Inferior parietal cortex (tissue), 1 donor: ENCODE measurements around the gene SCRN1.

ENCODE experiments used
- DNase-seq: peaks from one replicate; pipeline ENCODE4 v3.0.0-alpha.2; 2016; ENCODE audit errors: extremely low spot score

Gene SCRN1

GRCh38 chr7:29926741-29927140 lies 62.9 kb downstream of the SCRN1 start:
- DNase-seq = no peak

DNA sequence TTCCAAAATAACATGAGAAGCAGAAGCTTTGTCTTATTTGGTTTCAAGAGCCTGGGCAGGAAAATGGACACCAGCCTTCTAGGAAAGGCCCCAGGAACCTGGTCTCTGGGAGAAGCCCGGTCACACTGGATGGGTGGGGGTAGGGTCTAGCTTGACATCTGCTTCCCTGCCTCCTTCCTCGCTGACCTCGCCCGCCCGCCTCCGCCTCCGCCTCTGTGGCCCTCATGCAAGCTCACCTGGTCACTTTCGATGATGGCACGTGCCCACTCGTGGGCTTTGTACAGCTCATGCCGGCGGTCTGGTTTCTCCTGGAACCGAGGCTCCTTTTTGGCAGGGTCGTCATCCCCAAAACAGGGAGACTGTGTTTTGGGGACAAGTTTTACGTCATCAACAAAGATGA lies 63.4 kb downstream of the SCRN1 start:
- no peak for DNase-seq

GRCh38 chr7:29924684-29925083 lies 64.9 kb downstream of the SCRN1 start:
- DNase-seq = no peak

DNA sequence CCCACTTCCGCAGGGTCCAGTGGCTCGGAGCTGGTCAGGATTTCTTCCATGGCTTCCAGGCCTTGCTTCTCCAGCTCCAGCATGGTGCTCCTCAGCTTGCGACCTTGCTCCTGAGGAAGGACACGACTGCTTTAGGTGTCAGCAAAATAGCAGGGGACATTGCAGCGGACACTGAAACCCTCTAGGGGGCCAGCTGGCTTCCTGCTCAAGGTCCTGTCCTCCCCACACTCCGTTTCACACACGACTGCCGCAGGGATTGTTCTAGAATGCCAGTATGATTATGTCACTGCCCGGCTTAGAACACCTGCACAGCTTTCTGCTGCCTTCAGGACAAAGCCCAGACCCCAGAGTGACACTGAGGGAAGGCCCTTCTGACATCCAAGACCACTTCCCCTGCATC lies 65.6 kb downstream of the SCRN1 start:
- no peak for DNase-seq

DNA sequence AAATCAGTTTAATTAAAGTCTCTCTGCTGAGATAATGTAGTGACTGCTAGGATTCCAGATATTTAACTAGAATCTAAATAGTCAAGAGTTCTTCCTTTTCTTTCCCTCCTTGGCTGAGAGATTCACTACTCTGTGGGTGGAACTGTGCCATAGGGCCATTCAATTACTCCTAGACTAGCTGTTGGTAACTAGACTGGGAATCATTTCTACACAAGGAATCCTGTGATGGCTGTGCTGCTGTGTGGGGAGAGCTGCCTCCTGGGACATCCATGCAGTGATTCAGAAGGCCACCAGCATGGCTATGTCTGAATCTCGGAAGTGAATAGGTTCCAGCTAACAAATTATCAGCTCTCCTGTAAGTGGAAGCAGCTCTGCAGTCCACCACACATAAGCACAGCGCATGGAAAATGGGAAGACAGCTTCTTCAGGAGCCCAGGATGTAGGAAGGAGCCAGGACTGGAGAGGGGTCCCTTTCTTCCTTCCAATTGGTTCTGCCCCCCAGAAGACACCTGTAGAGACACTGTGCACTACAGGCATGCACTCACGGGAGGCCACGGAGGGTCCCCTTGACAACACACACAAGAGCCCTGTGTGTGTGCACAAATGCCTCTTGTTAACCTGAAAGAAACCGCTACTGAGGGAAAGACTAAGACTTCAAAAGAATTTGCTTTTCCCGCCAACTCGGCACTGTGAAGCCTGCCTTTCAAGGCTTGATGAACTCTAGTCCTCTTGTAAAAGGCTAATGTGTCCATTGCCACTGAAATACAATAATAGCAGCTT lies 66.5 kb downstream of the SCRN1 start:
- DNase-seq = no peak

DNA sequence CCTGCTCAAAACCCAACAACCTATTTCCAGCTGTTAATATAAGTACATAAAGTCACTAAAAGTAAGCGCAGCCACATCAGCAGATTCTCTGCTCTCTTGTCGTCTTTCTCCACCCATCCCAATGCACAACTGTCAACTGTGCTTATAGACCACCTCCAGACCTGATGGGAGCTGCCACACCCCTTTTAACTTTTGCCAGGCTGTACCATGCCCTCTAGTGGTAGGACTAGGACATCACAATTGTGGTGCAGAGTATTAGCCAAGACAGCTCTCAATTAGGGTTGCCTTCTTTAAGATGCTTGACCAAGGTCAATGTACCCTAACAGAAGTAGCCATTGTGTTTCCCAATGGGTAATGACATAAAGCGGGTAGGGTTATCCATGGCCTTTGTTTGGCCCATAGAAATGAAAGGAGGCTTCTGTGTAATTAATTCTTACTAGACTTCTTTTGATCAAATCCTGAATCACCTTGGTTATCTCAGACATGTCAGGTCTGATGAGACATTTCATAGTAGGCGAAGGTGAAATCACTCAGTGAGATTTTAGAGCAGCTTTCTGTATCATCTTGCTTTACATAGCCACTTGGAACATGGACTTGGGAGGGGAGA lies 68.1 kb downstream of the SCRN1 start:
- DNase-seq = peak; percentile 81

DNA sequence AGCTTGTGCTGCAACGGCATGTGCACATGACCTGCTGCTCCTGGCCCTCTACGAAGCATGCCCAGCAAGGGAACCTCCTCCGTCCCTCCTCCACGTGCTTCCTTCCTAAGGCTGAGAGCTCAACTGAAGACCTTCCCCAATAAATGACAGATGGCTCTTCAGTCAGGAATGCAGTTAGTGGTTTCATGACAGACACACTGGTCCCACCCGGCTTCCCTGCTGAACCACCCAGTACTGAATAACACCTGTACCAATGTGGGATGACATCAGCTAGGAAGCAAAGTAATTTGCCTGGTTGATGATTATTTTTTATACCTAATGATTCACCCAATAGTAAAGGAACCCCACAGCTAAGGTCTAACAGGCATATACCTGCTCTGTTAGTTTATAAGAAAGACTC lies 69.1 kb downstream of the SCRN1 start:
- no peak for DNase-seq

DNA sequence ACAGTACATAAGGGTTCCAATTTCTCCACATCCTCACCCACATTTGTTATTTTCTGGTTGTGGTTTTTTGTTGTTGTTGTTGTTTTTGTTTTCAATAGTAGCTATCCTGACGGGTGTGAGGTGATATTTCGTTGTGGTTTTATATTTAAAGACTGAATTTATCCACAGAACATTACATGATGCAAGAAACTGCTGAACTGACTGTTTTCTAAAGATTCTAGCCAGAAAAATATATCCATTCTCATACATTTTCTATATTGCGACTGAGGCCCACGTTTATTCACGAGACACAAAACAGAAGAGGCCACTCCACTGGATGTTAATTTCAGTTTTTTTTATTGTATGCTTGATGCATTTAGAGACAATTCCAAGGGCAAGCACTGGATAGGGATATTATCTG lies 69.8 kb downstream of the SCRN1 start:
- no peak for DNase-seq

DNA sequence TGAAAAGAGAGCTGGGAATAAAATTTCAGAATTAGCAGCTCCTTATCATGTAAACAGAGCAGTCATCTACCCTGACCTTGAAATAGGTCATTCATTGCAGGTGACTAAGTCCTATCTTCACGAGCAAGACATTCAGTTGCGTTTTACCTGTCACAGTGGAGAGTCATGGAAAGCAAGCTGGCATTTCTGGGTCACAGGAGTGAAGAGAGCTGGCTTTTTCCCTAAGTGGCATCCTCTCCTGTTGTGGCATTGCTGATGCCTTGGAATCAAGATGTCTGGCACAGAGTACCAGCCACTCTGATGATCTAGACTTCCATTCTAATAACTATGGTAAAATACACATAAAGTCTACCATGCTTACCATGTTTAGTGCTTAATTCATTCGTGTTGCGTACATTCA lies 70.8 kb downstream of the SCRN1 start:
- DNase-seq = no peak

DNA sequence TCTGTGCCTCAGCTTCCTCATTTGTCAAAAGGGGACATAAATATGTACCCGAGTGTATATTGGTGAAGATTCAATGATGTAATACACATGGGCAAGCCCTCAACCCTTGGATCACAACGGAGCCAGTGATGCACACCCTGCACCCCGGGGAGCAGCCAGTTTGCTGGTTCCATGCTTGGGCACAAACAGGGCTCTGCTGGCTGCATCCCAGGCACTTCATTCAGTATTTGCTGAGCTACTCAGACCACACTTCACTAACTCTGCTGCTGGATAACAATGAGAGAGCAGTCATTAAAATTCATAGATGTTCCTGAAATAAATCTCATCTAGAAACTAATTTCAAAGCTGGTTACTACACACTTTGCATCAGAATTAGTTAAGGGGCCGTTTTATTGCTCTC lies 72.0 kb downstream of the SCRN1 start:
- no peak for DNase-seq

- no peak for DNase-seq
These were observed 74.0 kb downstream of the SCRN1 start for GRCh38 chr7:29915481-29916215.

GRCh38 chr7:29914180-29914579 lies 75.4 kb downstream of the SCRN1 start:
- DNase-seq = no peak

- DNase-seq = no peak
These were observed 83.2 kb downstream of the SCRN1 start for GRCh38 chr7:29906200-29907022.

DNA sequence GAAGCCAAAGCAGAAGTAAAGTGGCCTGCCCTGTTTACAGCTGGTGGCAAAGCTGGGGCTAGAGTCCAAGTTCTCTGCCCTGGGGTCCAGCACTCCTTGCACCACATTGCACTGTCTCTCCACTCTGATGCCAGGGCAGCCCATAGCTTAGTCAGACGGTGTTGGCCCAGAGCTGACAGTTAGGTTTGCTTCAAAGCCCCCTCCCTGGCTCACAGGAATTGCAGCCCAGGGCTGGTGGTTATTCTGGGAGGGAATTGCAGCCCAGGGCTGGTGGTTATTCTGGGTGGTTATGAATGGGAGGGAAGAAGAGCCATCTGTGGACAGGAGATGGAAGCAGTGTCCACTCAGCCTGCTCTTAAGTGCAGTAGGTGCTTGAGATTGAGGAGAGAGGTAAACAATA lies 88.9 kb downstream of the SCRN1 start:
- DNase-seq = no peak

GRCh38 chr7:29898301-29898700 lies 91.3 kb downstream of the SCRN1 start:
- DNase-seq = no peak

- no peak for DNase-seq
These were observed 92.8 kb downstream of the SCRN1 start for GRCh38 chr7:29896685-29897411.

DNA sequence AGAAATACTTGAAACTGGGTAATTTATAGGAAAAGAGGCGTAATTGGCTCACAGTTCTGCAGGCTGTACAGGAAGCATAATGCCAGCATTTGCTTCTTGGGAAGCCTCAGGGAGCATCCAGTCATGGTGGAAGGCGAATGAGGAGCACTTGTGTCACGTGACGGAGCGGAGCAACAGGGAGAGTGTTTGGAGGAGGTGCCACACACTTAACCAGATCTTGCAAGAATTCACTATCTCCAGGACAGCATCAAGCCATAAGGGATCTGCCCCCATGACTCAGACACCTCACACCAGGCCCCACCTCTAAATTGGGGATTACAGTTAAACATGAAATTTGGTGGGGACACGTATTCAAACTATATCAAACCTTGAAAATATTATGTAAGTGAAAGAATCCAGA lies 94.0 kb downstream of the SCRN1 start:
- no peak for DNase-seq

GRCh38 chr7:29894256-29894655 lies 95.3 kb downstream of the SCRN1 start:
- DNase-seq = no peak

- no peak for DNase-seq
These were observed 96.1 kb downstream of the SCRN1 start for GRCh38 chr7:29893351-29893965.

DNA sequence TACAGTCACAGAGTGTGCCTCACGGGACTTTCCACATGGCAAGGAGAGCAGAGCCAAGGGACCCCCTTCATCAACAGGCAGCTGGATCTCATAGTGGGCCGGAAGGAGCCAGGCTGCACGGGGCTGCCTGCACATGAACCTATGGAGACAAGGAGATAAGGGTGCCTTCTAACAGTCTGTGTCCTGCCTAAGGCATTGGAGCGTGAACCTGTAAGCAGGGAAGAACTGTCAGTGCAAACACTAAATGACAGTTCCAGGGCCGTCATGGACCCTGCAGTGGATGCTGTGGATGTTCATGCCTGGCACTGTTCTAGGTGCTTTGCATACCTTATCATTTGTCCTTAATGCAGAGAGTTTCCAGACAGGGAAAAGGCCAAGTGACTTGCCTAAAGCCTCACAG lies 97.4 kb downstream of the SCRN1 start:
- no peak for DNase-seq

- no peak for DNase-seq
These were observed 97.8 kb downstream of the SCRN1 start for GRCh38 chr7:29891766-29892165.
